SU-DHL-6 (cell line): Measurements from ENCODE around the gene RPLP2.

ENCODE experiments used
- CTCF ChIP-seq: fragments of 200-600 bp; sonication (generic); IDR thresholded peaks from one replicate; pipeline ENCODE4 v1.5.1; 2017; ENCODE audit warnings: antibody characterized with exemption, mild to moderate bottlenecking, low read length, moderate library complexity; ENCODE audit not compliant: insufficient read depth, poor library complexity, severe bottlenecking
- EZH2phosphoT487 ChIP-seq: fragments of 200-600 bp; sonication (generic), shearing (Covaris generic); conservative IDR thresholded peaks from 2 replicates; pipeline ENCODE4 v1.6.1; 2018; ENCODE audit warnings: mild to moderate bottlenecking, antibody characterized with exemption, low read length, moderate library complexity, mixed read lengths

GRCh38 chr11:837990-838307 lies 28.2 kb downstream of the RPLP2 start:
- TF ChIP-seq CTCF = no peak
- TF ChIP-seq EZH2phosphoT487 = no peak
